HG03103 (cell line): Measurements from ENCODE around the gene FCGR3B.
"Not testable (repeated sequence)": the region's sequence is repeated elsewhere in the genome, so short reads cannot be mapped to it uniquely, and the experiment has no call there.

Source experiments
- ATAC-seq: cut with Tn5 transposase; IDR thresholded peaks from one replicate; pipeline ENCODE4 v1.9.1; 2021; ENCODE audit warnings: low read depth; ENCODE audit not compliant: unreplicated experiment

The FCGR3B gene

GRCh38 chr1:161606541-161607336 is 24.2 kb downstream of the FCGR3B start:
- ATAC-seq: not testable (repeated sequence)

DNA sequence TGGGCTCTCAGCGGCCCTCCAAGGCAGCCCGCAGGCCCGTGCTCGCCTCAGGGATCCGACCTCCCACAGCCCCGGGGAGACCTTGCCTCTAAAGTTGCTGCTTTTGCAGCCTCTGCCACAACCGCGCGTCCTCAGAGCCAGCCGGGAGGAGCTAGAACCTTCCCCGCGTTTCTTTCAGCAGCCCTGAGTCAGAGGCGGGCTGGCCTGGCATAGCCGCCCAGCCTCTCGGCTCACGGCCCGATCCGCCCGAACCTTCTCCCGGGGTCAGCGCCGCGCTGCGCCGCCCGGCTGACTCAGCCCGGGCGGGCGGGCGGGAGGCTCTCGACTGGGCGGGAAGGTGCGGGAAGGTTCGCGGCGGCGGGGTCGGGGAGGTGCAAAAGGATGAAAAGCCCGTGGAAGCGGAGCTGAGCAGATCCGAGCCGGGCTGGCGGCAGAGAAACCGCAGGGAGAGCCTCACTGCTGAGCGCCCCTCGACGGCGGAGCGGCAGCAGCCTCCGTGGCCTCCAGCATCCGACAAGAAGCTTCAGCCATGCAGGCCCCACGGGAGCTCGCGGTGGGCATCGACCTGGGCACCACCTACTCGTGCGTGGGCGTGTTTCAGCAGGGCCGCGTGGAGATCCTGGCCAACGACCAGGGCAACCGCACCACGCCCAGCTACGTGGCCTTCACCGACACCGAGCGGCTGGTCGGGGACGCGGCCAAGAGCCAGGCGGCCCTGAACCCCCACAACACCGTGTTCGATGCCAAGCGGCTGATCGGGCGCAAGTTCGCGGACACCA is 25.0 kb downstream of the FCGR3B start:
- not testable (repeated sequence) for ATAC-seq

GRCh38 chr1:161605024-161605423 is 26.0 kb downstream of the FCGR3B start:
- not testable (repeated sequence) for ATAC-seq

DNA sequence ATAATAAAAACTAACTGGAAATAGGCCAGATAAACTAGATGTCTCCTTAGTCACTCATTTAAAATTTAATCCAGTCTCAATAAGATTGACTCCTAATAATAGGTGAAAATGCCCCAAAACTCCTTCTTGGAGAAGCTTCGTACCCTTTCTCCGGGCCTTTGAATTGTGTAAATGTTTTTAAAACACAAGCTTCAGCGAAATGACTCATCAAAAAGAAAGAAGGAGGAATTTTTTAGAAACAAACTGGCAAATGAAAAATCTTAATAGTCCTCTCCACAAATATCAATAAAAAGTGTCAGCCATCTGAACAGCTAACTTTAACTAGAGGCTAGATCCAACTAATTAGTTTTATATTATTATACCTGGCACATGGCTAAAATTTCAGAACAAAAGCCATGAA is 33.9 kb downstream of the FCGR3B start:
- ATAC-seq: not testable (repeated sequence)

GRCh38 chr1:161595583-161595982 is 35.4 kb downstream of the FCGR3B start:
- ATAC-seq: not testable (repeated sequence)

GRCh38 chr1:161595173-161595572 is 35.8 kb downstream of the FCGR3B start:
- ATAC-seq: not testable (repeated sequence)

DNA sequence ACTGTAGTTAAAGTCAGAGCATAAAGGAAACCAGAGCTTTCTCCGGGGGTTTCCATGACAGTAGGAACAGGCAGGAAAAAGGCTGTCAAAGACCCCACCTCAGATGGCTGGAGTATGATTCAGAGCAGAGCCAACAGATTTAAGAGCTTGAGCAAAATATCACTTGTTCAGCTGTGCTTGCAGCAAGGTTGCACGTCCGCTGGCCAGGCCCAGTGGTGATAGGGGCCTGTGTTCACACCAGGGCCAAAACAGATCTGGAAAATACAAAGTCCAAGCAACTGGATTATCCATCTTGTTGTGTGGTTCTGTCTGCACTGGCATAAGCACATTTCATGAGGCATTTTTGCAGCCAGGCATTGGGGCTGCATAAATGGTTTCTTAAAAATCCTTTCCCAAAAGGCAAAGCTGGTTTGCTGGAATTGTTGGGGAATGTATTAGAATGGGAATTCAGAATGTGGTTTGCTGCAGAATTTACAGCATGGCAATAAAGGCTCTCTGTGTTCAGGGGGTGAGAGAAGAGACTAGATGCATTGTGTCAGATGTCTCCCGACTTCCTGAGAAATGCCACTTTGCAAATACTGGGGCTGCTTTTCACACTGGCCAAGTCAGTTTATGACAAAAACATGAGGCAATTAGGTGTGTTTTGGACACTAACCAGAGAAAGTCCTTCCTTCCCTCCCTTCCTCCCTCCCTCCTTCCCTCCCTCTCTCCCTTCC is 36.5 kb downstream of the FCGR3B start:
- ATAC-seq: not testable (repeated sequence)

DNA sequence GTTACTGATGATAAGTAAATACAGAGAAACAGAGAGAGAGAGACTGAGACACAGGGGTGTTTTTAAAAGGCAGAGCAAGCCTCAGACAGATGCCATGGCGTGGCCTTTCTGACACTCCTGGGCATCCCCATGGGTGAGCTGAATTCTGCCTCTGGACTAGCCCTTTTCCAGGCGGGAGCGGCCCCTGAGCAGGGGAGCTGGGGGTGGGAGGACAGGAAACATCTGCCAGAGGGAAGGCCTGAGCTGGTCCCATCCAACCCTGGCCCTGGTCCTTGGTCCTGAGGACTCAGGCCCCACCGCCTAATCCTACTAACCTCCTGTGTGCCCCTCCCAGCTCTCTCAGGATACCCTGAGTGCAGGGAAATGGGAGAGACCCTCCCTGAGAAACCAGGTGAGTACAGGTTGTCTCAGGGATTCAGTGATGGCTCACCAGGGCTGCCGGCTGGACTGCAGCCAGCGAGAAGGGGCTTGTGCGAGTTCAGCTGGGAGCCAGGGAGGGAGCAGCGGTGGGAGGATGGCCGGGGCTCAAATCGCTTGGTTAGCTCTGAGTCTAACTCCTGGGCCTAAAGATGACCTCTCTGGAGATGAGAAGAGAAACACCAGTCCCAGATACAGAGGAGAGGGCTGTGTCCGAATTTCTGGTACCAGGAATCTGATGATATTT is 37.8 kb downstream of the FCGR3B start:
- not testable (repeated sequence) for ATAC-seq

GRCh38 chr1:161592586-161592985 is 38.4 kb downstream of the FCGR3B start:
- ATAC-seq: not testable (repeated sequence)

GRCh38 chr1:161589920-161590319 is 41.1 kb downstream of the FCGR3B start:
- not testable (repeated sequence) for ATAC-seq

- not testable (repeated sequence) for ATAC-seq
These were observed 41.6 kb downstream of the FCGR3B start for GRCh38 chr1:161589365-161589764.

DNA sequence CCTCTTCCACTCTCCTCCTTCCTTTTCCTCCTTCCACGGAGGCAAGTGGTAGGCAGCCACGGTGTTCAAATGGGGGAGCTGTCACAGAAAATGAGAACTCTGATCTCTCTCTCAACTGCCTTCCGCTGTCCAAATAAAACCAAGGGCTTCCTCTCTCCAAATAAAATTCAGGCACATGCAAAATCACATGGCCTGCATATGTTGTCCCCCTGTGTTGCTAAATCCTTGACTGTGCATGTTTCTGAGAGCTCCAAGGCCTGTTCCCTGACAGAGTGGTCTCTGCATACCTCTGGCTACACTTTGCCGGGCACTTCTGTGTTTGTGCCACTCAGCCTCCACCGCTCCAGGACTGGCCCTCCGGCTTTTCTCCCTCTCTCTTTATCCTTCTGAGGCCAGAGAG is 42.4 kb downstream of the FCGR3B start:
- ATAC-seq: not testable (repeated sequence)

- ATAC-seq: not testable (repeated sequence)
These were observed 48.1 kb downstream of the FCGR3B start for GRCh38 chr1:161582882-161583281.

DNA sequence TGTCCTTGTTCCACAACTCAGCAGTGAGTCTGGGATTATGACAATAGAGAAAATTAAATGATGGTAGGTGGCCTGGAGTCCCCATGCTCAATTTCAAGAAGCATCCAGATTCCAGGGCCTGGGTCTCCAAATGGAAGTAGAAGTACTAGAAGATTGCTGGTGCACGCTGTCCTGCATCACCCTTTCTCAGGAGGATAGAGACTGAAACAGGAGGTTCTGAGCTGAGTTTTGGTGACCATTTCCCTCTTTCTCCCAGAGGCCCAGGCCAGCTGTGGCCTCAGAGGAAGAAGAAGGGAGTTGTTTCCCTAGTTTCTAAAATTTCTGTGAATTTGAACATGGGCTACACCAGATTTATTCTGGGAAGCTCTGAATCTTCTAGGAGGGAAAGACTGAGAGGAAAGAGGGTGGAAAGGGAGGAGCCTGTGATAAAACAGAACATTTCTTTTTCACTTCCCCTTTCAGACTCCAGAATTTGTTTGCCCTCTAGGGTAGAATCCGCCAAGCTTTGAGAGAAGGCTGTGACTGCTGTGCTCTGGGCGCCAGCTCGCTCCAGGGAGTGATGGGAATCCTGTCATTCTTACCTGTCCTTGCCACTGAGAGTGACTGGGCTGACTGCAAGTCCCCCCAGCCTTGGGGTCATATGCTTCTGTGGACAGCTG is 50.0 kb downstream of the FCGR3B start:
- peak; percentile 62 for ATAC-seq

GRCh38 chr1:161579856-161580507 is 51.0 kb downstream of the FCGR3B start:
- not testable (repeated sequence) for ATAC-seq

DNA sequence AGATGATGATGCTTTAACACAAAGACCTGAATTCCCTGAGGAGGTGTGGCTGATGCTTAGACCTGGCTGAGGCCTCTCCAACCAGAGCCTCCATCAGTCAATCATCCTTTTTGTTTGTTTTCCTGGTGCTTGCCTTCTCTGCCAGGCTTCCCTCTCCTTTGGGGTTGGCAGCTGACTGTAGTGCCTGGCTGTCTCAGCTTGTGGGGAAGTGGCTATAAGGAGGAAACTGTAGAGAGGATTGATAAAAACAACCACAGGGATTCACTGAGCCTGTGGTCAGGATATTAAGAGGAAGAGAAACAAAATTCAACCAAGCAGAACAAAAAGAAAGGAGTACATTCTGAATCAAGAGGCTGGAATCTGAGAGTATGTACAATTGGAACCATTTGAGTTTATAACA is 54.3 kb downstream of the FCGR3B start:
- ATAC-seq: not testable (repeated sequence)
